Endothelial cell of umbilical vein (primary cell): ENCODE results near the gene SDC4. TPM values are rescaled to one million over a fixed set of nuclear protein-coding genes. Genes with fewer than 3 reads are reported as not detected.

Experiments
- BruUV-seq: library from RNA; stranded (reverse); fragments of 400-500 nt; replicated peaks from 2 replicates; lab custom pipeline; 2021; lab: Mats Ljungman, UMichigan
- CTCF ChIA-PET: fragments of 300-600, 350-600 bp; sonication (Branson Sonifier 250); formaldehyde crosslinking; loops from one replicate; lab custom pipeline; 2021; ENCODE audit warnings: antibody characterized with exemption, inconsistent platforms; lab: Charles Lee
- POLR2A ChIA-PET: fragments of 300-600, 350-600 bp; sonication (Branson Sonifier 250); formaldehyde crosslinking; loops from one replicate; lab custom pipeline; 2021; ENCODE audit warnings: antibody characterized with exemption, inconsistent platforms; lab: Charles Lee
- DNase-seq: peaks from one replicate; pipeline ENCODE4 v3.0.0-alpha.2; 2011; ENCODE audit warnings: low read depth, low spot score
- FAIRE-seq: peaks from 2 replicates; lab custom pipeline; 2011; peaks lifted over from hg19 to GRCh38; lab: Jason Lieb, UNC
- H2AFZ ChIP-seq: 2 replicates; pipeline ENCODE4 v1.6.0; 2012; ENCODE audit warnings: low read depth, low read length, control low read depth, inconsistent platforms
- H3K27ac ChIP-seq: 2 replicates; pipeline ENCODE4 v1.5.1; 2011; ENCODE audit warnings: low read depth, mild to moderate bottlenecking, control low read depth, low read length, moderate library complexity; ENCODE audit not compliant: insufficient read depth
- H3K27me3 ChIP-seq, 2 experiments: 2 replicates each; pipeline versions ENCODE4 v1.6.0 to v1.6.1; 2011; ENCODE audit warnings: low read length in 2 of 2, mixed read lengths in 1 of 2; ENCODE audit not compliant: control insufficient read depth in 2 of 2, insufficient read depth in 2 of 2
- H3K36me3 ChIP-seq, 2 experiments: 2 replicates in 1 of 2; 3 replicates in 1 of 2; pipeline ENCODE4 v1.5.1; 2011; ENCODE audit warnings: low read length in 2 of 2, mild to moderate bottlenecking in 1 of 2, moderate library complexity in 1 of 2; ENCODE audit not compliant: control insufficient read depth in 2 of 2, insufficient read depth in 2 of 2; ENCODE audit errors: extremely low read depth in 1 of 2
- H3K4me1 ChIP-seq: 3 replicates; pipeline ENCODE4 v1.5.1; 2011; ENCODE audit warnings: mild to moderate bottlenecking, low read length; ENCODE audit not compliant: control insufficient read depth, insufficient read depth; ENCODE audit errors: extremely low read depth
- H3K4me2 ChIP-seq: 2 replicates; pipeline ENCODE4 v1.6.1; 2011; ENCODE audit warnings: low read length, control low read depth, mixed read lengths; ENCODE audit not compliant: insufficient read depth
- H3K4me3 ChIP-seq, 3 experiments: fragments of 200-600 bp in 1 of 3; sonication (generic), shearing (Covaris generic) in 1 of 3; replicated peaks in 1 of 3; 2 replicates each; pipeline ENCODE4 v1.5.1; 2011 to 2016; ENCODE audit warnings: control low read depth in 3 of 3, low read length in 3 of 3, mild to moderate bottlenecking in 2 of 3, inconsistent platforms in 1 of 3, low read depth in 1 of 3, moderate library complexity in 1 of 3; ENCODE audit not compliant: insufficient read depth in 1 of 3
- H3K79me2 ChIP-seq: 2 replicates; pipeline ENCODE4 v1.6.0; 2012; ENCODE audit warnings: low read length, inconsistent platforms; ENCODE audit not compliant: control insufficient read depth, insufficient read depth
- H3K9ac ChIP-seq: replicated peaks from 2 replicates; pipeline ENCODE3; 2011; ENCODE audit warnings: low read length, control low read depth; ENCODE audit not compliant: insufficient read depth; ENCODE audit errors: extremely low read depth
- H3K9me1 ChIP-seq: replicated peaks from 3 replicates; pipeline ENCODE4 v1.6.0; 2011; ENCODE audit warnings: mild to moderate bottlenecking, low read length; ENCODE audit not compliant: control insufficient read depth, insufficient read depth; ENCODE audit errors: extremely low read depth
- H3K9me3 ChIP-seq: replicated peaks from 2 replicates; pipeline ENCODE4 v1.5.1; 2012; ENCODE audit warnings: low read length, inconsistent platforms; ENCODE audit not compliant: control insufficient read depth, insufficient read depth
- H4K20me1 ChIP-seq: replicated peaks from 2 replicates; pipeline ENCODE3; 2011; ENCODE audit warnings: mild to moderate bottlenecking, low read length; ENCODE audit not compliant: control insufficient read depth, insufficient read depth; ENCODE audit errors: extremely low read depth
- EZH2 ChIP-seq: IDR thresholded peaks from 2 replicates; pipeline ENCODE4 v1.6.1; 2012; ENCODE audit warnings: borderline replicate concordance, low read depth, mild to moderate bottlenecking, moderate library complexity, low read length, inconsistent platforms; ENCODE audit not compliant: severe bottlenecking
- FOS ChIP-seq: IDR thresholded peaks from 2 replicates; pipeline ENCODE4 v1.6.1; 2011; ENCODE audit warnings: mild to moderate bottlenecking, low read length, moderate library complexity, borderline replicate concordance; ENCODE audit not compliant: insufficient read depth
- GATA2 ChIP-seq: IDR thresholded peaks from 2 replicates; pipeline ENCODE4 v1.7.0; 2011; ENCODE audit warnings: low read depth, mild to moderate bottlenecking, moderate library complexity, mixed read lengths, low read length; ENCODE audit not compliant: insufficient read length, insufficient read depth
- JUN ChIP-seq: IDR thresholded peaks from 2 replicates; pipeline ENCODE4 v1.6.1; 2011; ENCODE audit warnings: borderline replicate concordance, low read depth; ENCODE audit not compliant: insufficient read length, insufficient read depth
- MYC ChIP-seq: IDR thresholded peaks from one replicate; pipeline ENCODE4 v1.6.1; 2011; ENCODE audit warnings: mild to moderate bottlenecking, low read depth, low read length
- POLR2A ChIP-seq: IDR thresholded peaks from 2 replicates; pipeline ENCODE4 v1.6.1; 2012; ENCODE audit warnings: low read depth, mild to moderate bottlenecking, control low read depth, low read length
- POLR2AphosphoS5 ChIP-seq: IDR thresholded peaks from 2 replicates; pipeline ENCODE4 v1.6.1; 2012; ENCODE audit warnings: low read depth, mild to moderate bottlenecking, control low read depth, low read length, moderate library complexity; ENCODE audit not compliant: insufficient read depth
- dilution Hi-C: fragments of 300-500 bp; cut with MboI; formaldehyde crosslinking; loops from one replicate; pipeline ENCODE4 v1.15.0; 2019; ENCODE audit warnings: low sequenced_read_pairs; ENCODE audit not compliant: extremely low pct_ligation_motif_present
- intact Hi-C: fragments of 100-400 bp; cut with micrococcal nuclease; formaldehyde crosslinking; loops from one replicate; pipeline ENCODE4 v1.10.0; 2022
- polyA plus RNA-seq, 4 experiments: library from polyadenylated mRNA; depleted of rRNA in 3 of 4; stranded (reverse) in 3 of 4; unstranded in 1 of 4; fragments of >200 nt; gene quantifications; 2 replicates each; pipeline versions ENCODE4 v1.2.1 to v1.2.3, GENCODE V29; 2011 to 2012; ENCODE audit warnings: missing spikeins in 1 of 4
- total RNA-seq: library from RNA; stranded (reverse); gene quantifications from 2 replicates; pipeline ENCODE4 v1.2.3, GENCODE V29; 2021
- TF ChIP-seq, protein P1 (sequence below): IDR thresholded peaks from 2 replicates; pipeline ENCODE4 v1.6.1; 2011; ENCODE audit not compliant: insufficient read depth, insufficient read length
- TF ChIP-seq, protein P2 (sequence below), 2 donors: IDR thresholded peaks; 1 replicate in 1 of 2; 2 replicates in 1 of 2; pipeline ENCODE4 v1.5.1; 2011; ENCODE audit warnings: low read length in 2 of 2, mild to moderate bottlenecking in 2 of 2, moderate library complexity in 2 of 2, control low read depth in 1 of 2, inconsistent platforms in 1 of 2, low read depth in 1 of 2; ENCODE audit not compliant: insufficient read depth in 1 of 2; ENCODE audit errors: extremely low read depth in 1 of 2

SDC4 gene
- total and polyA plus RNA-seq, 2 donors (not counting 3 experiments of a cell fraction or from before 2014, with no cell fraction given) = 26.3 to 32.0 TPM

DNA sequence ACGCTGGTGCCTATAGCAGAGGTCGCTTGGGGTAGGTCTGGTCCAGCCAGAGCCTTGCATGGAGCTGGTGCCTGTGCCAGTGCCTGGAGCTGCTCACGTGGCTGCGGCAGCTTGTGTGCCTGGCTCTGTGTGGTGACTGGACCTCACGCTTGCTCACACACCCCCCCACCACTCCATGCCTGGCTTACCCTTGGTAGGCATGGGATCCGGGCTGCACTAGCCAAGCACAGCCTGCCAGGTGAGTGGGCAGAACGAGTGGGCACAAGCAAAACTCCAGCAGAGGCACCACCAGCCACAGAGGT lies 46.8 kb upstream of the SDC4 start:
- ChIA-PET CTCF (interaction anchor here (1.4 kb wide), 1 partner anchor 21 kb away, joined by 8 read pairs; no protein-coding TSS in a partner anchor), POLR2A (no interaction called here)
- no TSS peak for BruUV-seq
- Histone ChIP-seq H3K27ac (no peak overlapping the region), H3K27me3 (no peaks in the 10 kb centered on the region), H3K4me1 (peaks cover 3% of the 10 kb centered on the region), H3K9ac (no peak overlapping the region), H4K20me1 (no peaks in the 10 kb centered on the region), H3K36me3 (no peaks in the 10 kb centered on the region), H2AFZ (no peak overlapping the region), H3K79me2 (no peaks in the 10 kb centered on the region), H3K4me3 (no peak overlapping the region), H3K4me2 (no peak overlapping the region), H3K9me1 (no peaks in the 10 kb centered on the region), H3K9me3 (no peaks in the 10 kb centered on the region)
- FAIRE-seq (no peak), DNase-seq (no peak)
- intact Hi-C loops = no loop called here
- dilution Hi-C loops = no loop called here
- TF ChIP-seq POLR2AphosphoS5 = no peak

GRCh38 chr20:45394221-45395113 lies 46.2 kb upstream of the SDC4 start:
- H3K79me2 ChIP-seq = no peaks in the 10 kb centered on the region
- intact Hi-C loops (no loop called here), dilution Hi-C loops (no loop called here)
- H2AFZ ChIP-seq = no peak overlapping the region
- CTCF ChIA-PET = interaction anchor here (1.4 to 1.8 kb wide), 2 partner anchors 10 to 21 kb away, joined by 5 to 8 read pairs; no protein-coding TSS in a partner anchor
- no peaks in the 10 kb centered on the region for H3K9me1 ChIP-seq
- H3K4me3 ChIP-seq = no peak overlapping the region
- no peak for TF ChIP-seq FOS
- TF ChIP-seq POLR2AphosphoS5 = no peak
- no peak for TF ChIP-seq JUN
- no peak for TF ChIP-seq POLR2A
- TF ChIP-seq GATA2 = no peak
- TF ChIP-seq, protein P1, sequence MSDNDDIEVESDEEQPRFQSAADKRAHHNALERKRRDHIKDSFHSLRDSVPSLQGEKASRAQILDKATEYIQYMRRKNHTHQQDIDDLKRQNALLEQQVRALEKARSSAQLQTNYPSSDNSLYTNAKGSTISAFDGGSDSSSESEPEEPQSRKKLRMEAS = no peak
- TF ChIP-seq, protein P2, sequence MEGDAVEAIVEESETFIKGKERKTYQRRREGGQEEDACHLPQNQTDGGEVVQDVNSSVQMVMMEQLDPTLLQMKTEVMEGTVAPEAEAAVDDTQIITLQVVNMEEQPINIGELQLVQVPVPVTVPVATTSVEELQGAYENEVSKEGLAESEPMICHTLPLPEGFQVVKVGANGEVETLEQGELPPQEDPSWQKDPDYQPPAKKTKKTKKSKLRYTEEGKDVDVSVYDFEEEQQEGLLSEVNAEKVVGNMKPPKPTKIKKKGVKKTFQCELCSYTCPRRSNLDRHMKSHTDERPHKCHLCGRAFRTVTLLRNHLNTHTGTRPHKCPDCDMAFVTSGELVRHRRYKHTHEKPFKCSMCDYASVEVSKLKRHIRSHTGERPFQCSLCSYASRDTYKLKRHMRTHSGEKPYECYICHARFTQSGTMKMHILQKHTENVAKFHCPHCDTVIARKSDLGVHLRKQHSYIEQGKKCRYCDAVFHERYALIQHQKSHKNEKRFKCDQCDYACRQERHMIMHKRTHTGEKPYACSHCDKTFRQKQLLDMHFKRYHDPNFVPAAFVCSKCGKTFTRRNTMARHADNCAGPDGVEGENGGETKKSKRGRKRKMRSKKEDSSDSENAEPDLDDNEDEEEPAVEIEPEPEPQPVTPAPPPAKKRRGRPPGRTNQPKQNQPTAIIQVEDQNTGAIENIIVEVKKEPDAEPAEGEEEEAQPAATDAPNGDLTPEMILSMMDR (IDR thresholded peaks at IDR 0.05; ENCODE audit: extremely low read depth in 1 of 2, insufficient read depth in 1 of 2, low read depth in 1 of 2, low read length in 2 of 2) = no peak
- no peak for TF ChIP-seq MYC
- TF ChIP-seq EZH2 = no peak
- no peaks in the 10 kb centered on the region for H3K27me3 ChIP-seq
- H3K9me3 ChIP-seq = no peaks in the 10 kb centered on the region
- no peak for DNase-seq
- H3K27ac ChIP-seq = no peak overlapping the region
- H3K36me3 ChIP-seq = no peaks in the 10 kb centered on the region
- no peaks in the 10 kb centered on the region for H4K20me1 ChIP-seq
- POLR2A ChIA-PET = no interaction called here
- H3K4me1 ChIP-seq = peaks cover 3% of the 10 kb centered on the region
- no peak overlapping the region for H3K9ac ChIP-seq
- FAIRE-seq = no peak
- no TSS peak for BruUV-seq
- H3K4me2 ChIP-seq = no peak overlapping the region
